Stimulated activated CD8-positive, alpha-beta memory T cell treated with anti-CD3 and anti-CD28 coated beads, Interleukin-12 subunit alpha, Interleukin-12 subunit beta, amount 100 ng/mL, for 24 hours (primary cell): Measurements from ENCODE around the gene TBX1.
A peak's percentile ranks its signal among the peaks of the same experiment; 100 is the strongest.
"Not testable (repeated sequence)": the region's sequence is repeated elsewhere in the genome, so short reads cannot be mapped to it uniquely, and the experiment has no call there.

Source experiments
- DNase-seq: peaks from one replicate; pipeline ENCODE4 v3.0.0-alpha.2; 2020; ENCODE audit errors: extremely low read depth

Gene TBX1

DNA sequence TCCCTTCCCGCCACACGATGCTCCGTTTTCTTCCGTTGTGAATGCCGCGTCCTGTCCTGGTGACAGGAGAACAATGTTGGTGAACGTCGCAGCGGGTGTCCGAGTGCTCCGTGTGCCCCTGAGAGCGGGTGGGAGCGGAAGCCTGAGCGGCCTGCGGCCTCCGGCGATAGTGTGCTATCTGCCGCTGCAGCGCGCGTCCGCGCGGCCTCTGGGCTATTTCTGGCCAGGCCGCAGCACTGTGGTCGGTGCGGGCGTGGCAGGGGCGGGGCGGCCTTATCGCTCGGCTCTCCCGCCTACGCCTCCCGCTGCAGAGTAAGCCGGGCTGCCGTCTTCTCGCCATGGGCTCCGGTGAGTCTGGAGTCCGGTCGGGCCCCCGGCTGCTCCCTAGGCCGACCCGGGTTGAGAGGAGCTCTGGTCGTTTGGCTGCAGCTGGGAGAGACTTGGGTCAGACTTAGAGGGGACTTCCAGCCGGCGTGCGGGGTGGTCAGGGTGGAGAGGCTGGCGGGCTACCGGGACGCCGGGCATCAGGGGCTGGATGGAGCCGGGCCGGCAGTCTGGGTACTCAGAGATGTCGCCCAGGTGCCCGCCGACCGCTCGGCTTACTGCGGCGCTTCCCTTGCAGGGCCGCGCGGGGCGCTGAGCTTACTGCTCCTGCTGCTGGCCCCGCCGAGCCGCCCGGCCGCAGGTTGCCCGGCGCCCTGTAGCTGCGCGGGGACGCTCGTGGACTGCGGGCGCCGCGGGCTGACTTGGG, 37.2 kb upstream of the TBX1 start, which contains the start of gene GP1BB:
Gene GP1BB (plus strand): TSS at position 308 of the 751 bp plus-strand sequence. CDS start 31 bp downstream, at position 339.
- no peak for DNase-seq

DNA sequence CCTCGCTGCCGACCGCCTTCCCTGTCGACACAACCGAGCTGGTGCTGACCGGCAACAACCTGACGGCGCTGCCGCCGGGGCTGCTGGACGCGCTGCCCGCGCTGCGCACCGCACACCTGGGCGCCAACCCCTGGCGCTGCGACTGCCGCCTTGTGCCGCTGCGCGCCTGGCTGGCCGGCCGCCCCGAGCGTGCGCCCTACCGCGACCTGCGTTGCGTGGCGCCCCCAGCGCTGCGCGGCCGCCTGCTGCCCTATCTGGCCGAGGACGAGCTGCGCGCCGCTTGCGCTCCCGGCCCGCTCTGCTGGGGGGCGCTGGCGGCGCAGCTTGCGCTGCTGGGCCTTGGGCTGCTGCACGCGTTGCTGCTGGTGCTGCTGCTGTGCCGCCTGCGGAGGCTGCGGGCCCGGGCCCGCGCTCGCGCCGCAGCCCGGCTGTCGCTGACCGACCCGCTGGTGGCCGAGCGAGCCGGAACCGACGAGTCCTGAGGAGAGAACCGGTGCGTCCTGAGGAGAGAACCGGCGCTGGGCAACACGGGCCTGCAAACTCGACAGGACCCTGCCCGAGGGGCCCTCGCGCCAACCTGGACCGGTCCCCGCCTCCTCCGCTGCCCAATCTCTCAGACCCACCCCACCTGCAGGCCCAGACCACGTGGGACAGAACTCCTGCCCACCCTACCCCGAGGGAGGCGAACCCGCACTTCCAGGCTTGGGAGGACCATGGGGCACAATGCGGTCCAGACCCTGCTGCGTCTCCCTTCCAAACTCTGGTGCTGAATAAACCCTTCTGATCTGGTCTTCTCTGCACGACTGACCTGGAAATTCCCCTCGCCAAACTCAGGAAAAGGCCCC, 36.4 kb upstream of the TBX1 start:
- DNase-seq, result no peak

GRCh38 chr22:19724927-19725661, 35.5 kb upstream of the TBX1 start:
- DNase-seq, result no peak

- DNase-seq, result not testable (repeated sequence)
Measured at GRCh38 chr22:19726064-19726788, 34.4 kb upstream of the TBX1 start.

- no peak for DNase-seq
Measured at GRCh38 chr22:19727310-19728150, 33.0 kb upstream of the TBX1 start.

DNA sequence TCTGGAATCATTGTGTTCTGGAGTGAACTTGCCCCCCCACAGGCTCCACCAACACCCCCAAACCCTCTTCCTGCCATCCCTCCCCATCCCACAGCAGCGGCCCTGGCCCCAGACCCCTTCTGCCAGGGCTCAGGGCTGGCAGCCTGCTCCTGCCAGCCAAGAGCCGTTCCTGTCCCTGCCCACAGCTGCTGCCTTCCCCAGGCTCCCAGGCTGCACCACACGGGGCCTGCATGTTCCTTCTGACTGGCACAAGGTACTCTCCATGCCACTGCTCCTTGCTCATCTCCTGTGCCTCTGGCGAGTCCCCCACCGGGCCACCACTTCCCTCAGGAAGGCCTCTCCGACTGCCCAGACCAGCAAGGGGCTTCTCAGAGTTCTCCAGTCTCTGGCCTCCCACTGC, 32.3 kb upstream of the TBX1 start:
- DNase-seq, result no peak

- no peak for DNase-seq
Measured at GRCh38 chr22:19728836-19729235, 31.7 kb upstream of the TBX1 start.

- no peak for DNase-seq
Measured at GRCh38 chr22:19729507-19729906, 31.1 kb upstream of the TBX1 start.

- no peak for DNase-seq
Measured at GRCh38 chr22:19730198-19730597, 30.4 kb upstream of the TBX1 start.

DNA sequence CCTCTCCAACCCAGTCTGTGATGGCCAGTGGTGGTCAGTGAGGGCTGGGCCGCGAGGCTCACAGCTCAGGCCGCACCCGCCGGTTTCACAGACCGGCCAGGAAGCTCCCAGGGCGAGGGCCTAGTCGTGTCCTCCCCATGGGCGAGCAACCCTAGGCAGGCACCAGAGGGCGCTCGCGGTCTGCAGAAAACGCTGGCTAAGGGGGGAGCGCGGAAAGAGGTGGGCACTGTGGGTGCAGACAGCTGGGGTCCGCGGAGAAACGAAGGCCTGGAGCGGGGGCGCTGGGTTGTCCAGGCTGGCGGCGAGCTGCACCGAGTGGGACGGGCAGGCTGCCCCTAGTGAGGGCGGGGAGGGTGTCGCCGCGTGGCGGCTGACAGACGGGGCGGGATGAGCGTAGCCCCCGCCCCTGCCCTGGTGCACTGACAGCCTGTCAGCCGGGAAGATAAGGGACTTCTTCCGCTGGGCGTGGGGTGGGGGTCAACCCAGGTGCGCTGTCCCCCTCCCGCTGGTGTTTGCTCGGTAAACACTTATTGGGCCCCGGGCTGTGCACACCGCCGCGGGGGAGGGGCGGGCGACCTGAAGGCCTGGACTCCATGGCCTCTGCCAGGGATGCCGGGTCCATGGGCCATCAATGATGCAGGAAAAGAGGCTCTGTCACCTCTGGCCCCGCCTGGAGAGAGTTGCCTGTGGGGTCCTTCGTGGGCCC, 29.8 kb upstream of the TBX1 start:
- peak; percentile 49 for DNase-seq

- no peak for DNase-seq
Measured at GRCh38 chr22:19731361-19732135, 29.0 kb upstream of the TBX1 start.

DNA sequence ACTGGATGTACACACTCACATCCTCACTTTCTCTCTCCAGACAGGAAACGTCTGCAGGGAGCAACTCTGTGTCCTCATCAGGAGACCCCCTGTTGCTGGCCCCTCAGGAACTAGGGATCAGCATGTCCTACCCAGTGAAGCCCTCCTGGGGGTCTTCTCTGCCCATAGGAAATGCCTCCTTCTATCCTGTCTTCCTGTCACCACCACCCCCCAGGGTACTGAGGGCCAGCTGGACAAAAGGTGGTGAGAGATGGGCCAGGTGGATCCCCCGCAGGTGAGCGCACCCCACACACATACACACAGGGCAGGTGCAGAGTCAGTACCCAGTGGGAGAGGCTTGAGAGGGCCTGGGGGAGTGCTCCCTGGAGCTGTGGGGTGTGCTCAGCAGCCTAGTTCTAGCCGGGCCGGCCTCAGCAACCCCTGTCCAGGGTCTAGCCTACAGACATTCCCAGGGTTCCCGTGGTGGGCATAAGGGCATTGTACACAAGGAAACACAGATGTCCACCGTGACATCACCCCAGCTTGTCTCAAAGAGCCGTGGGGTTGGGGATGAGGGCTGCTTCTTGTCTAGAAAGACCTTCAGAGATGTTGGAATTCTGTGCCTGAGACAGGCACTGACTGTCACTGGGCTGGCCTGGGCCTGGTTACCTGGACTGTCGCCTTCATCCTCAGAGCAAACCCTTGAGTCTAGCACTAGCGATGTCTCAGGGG, 28.0 kb upstream of the TBX1 start:
- no peak for DNase-seq

GRCh38 chr22:19733755-19734154, 26.8 kb upstream of the TBX1 start:
- DNase-seq, result no peak

GRCh38 chr22:19734163-19734562, 26.4 kb upstream of the TBX1 start:
- DNase-seq, result no peak

GRCh38 chr22:19734837-19735382, 25.7 kb upstream of the TBX1 start:
- no peak for DNase-seq

GRCh38 chr22:19735665-19736510, 24.7 kb upstream of the TBX1 start:
- no peak for DNase-seq
